Activated T-helper 1 cell treated with anti-CD3 and anti-CD28 coated beads, Interleukin-2, amount 50 U/mL, for 16 hours (primary cell): Measurements from ENCODE around the gene RPUSD3.
"Not testable (repeated sequence)": the region's sequence is repeated elsewhere in the genome, so short reads cannot be mapped to it uniquely, and the experiment has no call there.

ENCODE experiments used
- DNase-seq, 2 donors: peaks; one replicate each; pipeline ENCODE4 v3.0.0-alpha.2; 2020; ENCODE audit warnings: low read depth in 1 of 2, low spot score in 1 of 2

The RPUSD3 gene

DNA sequence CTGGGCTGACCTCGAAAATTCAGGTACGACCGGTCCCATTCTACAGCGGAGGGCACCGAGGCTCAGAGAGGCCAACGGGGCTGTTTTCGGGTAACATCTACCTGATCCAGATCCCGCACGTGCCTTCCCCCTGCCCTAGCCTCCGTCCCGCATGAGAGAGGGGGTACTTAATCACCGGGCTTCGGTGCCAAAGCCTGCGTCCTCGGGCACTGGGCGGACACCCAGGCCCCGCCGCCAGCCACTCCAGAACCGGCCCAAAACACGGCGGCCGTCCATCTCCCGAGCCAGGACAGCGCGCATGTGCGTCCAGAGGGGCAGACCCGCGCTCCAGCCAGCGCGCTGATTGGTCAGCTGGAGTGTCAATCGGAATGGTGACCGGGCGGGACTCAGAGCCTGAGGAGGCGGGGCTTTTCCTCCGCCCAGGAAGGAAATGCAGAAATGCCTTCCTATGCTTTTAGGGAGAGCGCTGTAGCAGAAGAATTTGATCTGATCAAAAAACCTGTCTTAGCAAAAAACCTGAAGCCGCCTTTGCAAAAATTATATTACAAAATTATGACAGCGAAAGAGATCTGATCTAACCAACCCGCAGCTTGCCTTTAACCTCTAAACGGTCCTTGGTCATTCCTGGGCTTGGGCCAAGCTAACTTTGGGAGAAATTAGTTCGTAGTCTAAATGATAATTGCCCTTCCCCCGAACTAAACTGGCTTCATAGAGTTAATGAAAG lies at the start of gene RPUSD3:
Gene RPUSD3 (minus strand): TSS at position 294 of the 724 bp plus-strand sequence. CDS start 18 bp downstream, at position 276.
- peak; percentile 93 to 95 for DNase-seq

GRCh38 chr3:9891072-9891622 lies 47.3 kb upstream of the RPUSD3 start:
- DNase-seq, result no peak

- peak; percentile 81 to 87 for DNase-seq
Measured at GRCh38 chr3:9890249-9891071, 46.7 kb upstream of the RPUSD3 start, which contains the start of gene JAGN1. Gene JAGN1 (plus strand): TSS chr3:9890610. CDS start chr3:9890723, 113 bp downstream.

DNA sequence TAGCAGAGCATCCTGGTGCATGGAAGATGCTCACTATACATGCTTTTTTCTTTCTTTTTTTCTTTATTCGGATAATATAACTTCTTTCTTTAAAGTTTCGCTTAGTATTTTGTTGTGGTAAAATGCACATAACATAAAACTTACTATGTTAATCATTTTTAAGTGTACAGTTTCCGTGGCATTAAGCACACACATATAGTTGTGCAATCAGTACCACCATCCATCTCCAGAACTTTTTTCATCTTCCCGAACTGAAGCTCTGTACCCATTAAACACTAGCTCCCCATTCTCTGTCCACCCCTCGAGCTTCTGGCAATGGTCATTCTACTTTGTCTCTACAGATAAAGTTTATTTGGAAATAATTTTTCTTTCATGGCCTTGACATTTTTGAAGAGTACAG lies 45.6 kb upstream of the RPUSD3 start:
- no peak for DNase-seq

GRCh38 chr3:9888540-9888939 lies 44.7 kb upstream of the RPUSD3 start:
- no peak for DNase-seq

- DNase-seq, result no peak
Measured at GRCh38 chr3:9887480-9887879, 43.7 kb upstream of the RPUSD3 start.

DNA sequence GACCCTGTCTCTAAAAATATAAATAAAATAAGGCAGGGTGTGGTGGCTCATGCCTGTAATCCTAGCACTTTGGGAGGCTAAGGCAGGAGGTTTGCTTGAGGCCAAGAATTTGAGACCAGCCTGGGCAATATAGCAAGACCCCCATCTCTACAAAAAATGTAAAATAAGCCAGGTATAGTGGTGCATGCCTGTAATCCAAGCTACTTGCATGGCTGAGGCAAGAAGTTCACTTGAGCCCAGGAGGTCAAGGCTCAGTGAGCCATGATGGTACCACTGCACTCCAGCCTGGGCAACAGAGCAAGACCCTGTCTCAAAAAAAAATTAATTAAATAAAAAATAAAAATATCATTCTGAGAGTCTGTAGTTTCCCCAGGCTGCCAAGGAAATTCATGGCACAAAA lies 42.5 kb upstream of the RPUSD3 start:
- no peak for DNase-seq

DNA sequence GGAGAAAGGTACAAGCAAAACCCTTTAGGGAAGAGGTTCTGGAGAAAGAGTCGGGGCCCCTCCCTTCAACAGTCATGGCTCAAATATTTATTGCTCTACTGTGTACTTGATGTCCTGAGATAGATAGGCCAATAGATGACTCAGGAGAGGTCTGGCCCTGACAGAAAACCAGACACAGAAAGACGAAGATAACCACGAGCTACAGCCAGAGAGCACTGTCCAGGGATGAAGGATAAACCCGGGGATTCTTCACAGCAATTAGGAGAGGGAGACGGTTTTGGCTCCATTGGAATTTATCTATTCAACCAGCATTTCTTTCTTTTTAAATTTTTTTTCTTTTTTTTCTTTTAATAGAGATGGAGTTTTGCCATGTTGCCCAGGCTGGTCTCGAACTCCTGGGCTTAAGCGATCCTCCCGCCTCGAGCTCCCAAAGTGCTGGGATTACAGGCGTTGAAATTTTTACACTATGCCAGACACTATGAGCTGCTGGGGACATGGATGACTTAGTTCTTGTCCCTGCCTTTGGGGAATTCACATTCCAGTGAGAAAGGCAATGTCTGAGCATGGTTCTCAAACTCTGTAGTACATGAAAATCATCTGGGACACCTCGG lies 40.9 kb upstream of the RPUSD3 start:
- no peak for DNase-seq

DNA sequence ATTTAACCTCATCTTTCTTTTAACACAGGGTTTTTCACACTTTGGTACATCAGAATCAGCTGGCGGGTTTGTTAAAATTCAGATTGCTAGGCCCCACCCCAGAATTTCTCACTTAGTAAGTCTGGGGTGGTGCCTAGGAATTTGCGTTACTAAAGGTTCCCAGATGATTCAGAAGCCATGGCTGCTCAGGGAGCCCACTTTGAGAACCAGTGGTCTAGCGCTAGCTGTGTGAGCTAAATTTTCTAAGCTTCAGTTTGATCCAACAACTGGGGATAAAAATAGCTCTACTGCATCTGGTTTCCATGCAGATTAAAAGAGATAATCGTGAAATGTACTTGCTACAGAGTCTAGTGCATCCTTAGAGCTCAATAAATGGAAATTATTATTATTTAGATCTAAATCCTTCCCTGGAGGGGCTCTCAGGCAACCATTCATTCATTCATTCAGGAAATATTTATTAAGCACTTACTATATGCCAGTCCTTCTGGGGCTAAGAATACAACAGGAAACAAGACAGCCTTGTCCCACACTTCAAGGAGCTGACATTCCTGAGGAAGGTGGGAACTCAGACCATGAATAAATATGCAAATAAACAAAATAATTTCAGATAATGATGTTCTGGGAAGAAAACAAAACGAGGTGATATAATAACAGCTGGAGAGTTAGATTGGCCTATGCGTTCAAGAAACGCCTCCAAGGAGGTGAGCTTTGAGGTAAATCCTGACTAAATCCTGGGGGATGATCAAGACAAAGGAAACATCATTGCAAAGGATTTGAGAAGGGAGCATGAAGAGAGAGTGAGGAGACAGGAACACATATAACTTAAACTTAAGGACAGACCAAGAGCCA lies 40.1 kb upstream of the RPUSD3 start:
- DNase-seq, result no peak

- no peak for DNase-seq
Measured at GRCh38 chr3:9881441-9881840, 37.6 kb upstream of the RPUSD3 start.

DNA sequence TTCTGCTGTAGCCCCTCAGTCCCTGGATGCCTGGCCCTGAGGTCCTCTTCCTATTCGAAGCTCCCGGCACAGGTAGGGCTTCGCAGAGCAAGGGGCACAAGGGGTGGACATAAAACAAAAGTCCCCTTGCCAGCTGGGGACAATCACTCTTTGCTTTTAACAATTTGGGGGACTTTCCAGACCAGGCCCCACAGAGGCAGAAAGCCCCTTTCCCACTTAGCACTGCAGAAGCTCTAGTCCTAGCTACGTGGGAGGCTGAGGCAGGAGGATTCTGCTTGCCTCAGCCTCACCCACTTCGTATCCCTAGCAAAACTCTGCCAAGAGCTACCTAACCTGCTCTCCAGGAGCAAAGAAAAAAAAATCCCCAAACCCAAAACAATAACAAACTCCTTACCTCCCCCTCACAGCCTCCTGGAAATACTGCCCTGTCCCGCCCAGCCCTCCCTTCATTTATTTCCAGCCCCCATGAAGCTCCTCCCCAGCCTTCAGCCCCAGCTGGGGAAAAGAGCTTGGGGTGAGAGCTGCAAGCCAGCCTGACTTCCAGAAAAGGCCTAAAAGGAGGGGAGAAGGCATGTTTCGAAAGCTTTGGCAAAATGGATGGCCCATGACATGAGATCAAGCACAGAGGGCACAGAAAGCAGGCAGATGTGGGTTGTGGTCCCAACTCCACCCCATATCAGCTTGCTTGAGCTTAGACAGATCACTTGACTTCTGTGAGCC lies 36.2 kb upstream of the RPUSD3 start, which contains the start of gene CIDEC:
Gene CIDEC (minus strand): TSS at position 424 of the 720 bp plus-strand sequence. CDS start 1,767 bp downstream, outside the sequence.
- no peak for DNase-seq

DNA sequence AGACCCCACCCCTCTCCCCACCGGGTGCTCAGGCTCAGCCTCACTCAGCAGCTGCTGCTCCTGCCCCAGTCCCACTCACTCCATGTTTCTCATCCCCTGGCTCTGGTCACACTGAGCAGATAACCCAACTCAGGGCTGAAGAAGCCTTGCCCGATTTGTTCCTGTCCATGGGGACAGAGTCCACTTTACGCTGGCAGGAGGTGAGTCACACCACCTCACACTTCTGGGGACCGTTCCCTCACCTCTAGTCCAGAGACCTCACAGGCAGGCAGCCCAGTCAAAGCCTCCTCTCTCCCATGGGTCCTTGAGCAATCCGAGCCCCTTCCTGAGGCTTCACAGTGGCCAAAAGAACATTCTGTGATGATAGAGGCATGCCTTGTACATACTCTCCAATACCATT lies 34.9 kb upstream of the RPUSD3 start:
- no peak for DNase-seq

- DNase-seq, result no peak
Measured at GRCh38 chr3:9876991-9877390, 33.2 kb upstream of the RPUSD3 start.

DNA sequence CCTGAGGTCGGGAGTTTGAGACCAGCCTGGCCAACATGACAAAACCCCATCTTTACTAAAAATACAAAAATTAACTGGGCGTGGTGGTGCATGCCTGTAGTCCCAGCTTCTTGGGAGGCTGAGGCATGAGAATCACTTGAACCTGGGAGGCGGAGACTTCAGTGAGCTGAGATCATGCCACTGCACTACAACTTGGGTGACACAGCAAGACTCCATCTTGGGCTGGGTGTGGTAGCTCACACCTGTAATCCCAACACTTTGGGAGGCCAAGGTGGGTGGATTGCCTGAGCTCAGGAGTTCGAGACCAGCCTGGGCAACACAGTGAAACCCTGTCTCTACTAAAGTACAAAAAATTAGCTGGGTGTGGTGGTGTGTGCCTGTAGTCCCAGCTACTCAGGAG lies 32.4 kb upstream of the RPUSD3 start:
- not testable (repeated sequence) for DNase-seq

GRCh38 chr3:9875448-9875847 lies 31.6 kb upstream of the RPUSD3 start:
- no peak for DNase-seq

DNA sequence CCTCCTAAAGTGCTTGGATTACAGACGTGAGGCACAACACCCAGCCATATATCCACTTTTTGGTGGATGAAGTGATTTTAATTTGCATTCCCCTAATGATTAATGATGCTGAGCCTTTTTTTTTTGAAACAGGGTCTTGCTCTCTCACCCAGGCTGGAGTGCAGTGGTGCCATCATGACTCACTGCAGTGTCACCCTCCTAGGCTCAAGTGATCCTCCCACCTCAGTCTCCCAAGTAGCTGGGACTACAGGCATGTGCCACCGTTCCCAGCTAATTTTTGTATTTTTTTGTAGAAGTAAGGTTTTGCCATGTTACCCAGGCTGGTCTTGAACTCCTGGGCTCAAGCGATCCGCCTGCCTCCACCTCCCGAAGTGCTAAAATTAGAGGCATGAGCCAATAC lies 28.3 kb upstream of the RPUSD3 start:
- DNase-seq, result not testable (repeated sequence)

GRCh38 chr3:9870978-9871377 lies 27.2 kb upstream of the RPUSD3 start:
- no peak for DNase-seq

- no peak for DNase-seq
Measured at GRCh38 chr3:9869955-9870354, 26.1 kb upstream of the RPUSD3 start.

DNA sequence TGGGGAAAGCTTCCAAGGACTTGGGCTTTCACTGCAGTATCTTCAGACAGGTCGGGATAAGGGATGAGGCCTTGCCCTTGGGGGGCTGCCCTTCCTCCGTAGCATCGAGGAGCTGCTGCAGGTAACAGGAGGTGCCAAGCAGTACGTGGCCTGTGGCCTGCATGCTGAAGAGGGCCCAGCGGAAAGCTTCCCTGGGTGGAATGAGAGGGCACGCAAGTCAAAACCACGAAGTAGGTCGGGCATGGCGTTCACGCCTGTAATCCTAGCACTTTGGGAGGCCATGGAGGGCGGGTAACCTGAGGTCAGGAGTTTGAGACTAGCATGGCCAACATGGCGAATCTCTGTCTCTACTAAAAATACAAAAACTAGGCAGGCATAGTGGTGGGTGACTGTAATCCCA lies 23.3 kb upstream of the RPUSD3 start:
- DNase-seq, result no peak

- no peak for DNase-seq
Measured at GRCh38 chr3:9866639-9867038, 22.8 kb upstream of the RPUSD3 start.
